GM12891 (cell line): ENCODE measurements around the gene FCRLB.

Experiments
- PAX5 ChIP-seq: IDR thresholded peaks from 2 replicates; pipeline ENCODE4 v1.6.1; 2011; ENCODE audit warnings: low read length, moderate library complexity, mild to moderate bottlenecking; ENCODE audit not compliant: insufficient read depth, severe bottlenecking
- POLR2A ChIP-seq: IDR thresholded peaks from 2 replicates; pipeline ENCODE4 v1.6.1; 2011; ENCODE audit warnings: low read depth, low read length, control low read depth
- POLR2AphosphoS5 ChIP-seq: IDR thresholded peaks from 2 replicates; pipeline ENCODE4 v1.6.1; 2011; ENCODE audit warnings: low read depth, low read length, control low read depth
- SPI1 ChIP-seq: IDR thresholded peaks from 2 replicates; pipeline ENCODE4 v1.6.1; 2011; ENCODE audit warnings: low read depth, low read length, control low read depth
- TAF1 ChIP-seq: IDR thresholded peaks from 2 replicates; pipeline ENCODE4 v1.6.1; 2011; ENCODE audit warnings: low read depth, low read length, control low read depth

- TF ChIP-seq POLR2A (no peak), POLR2AphosphoS5 (no peak), TAF1 (no peak), SPI1 (no peak), PAX5 (no peak)
Observed at GRCh38 chr1:161688946-161689345, 32.4 kb upstream of the FCRLB start.
